Heart left ventricle (tissue), 13 donors: ENCODE results near the gene TH.

Experiments used
- POLR2A ChIP-seq, 2 donors: fragments of 450-650 bp; IDR thresholded peaks; one replicate each; pipeline ENCODE4 v1.6.1; 2017; ENCODE audit warnings: antibody characterized with exemption in 2 of 2, mild to moderate bottlenecking in 2 of 2, moderate library complexity in 2 of 2
- TF ChIP-seq, protein P1 (sequence below), 12 donors: fragments of 200-600 bp; sonication (generic) in 4 of 12; IDR thresholded peaks; one replicate each; pipeline versions ENCODE4 v1.5.0 to v1.8.0; 2018 to 2022; ENCODE audit warnings: antibody characterized with exemption in 12 of 12, mild to moderate bottlenecking in 5 of 12
- donor health status: ischemic (EF 13 %, LVEDD 7.1; RV severe dilation, severe dysfunction).
- donor health status: DM: no; HTN: yes; CAD: no.
- donor health status: DM: no; HTN: no; CAD: no.
- donor health status: ischemic (EF 25% LVEDD 6.9; RV normal size, moderate dysfunction).
- donor health status: ischemic (EF 25% LVEDD 5.7; RV mildly dilated, moderate dysfunction).
- donor health status: ischemic (EF 35%, LVEDD 5.7; RV mildly dilated, moderate dysfunction).
- donor health status: nonischemic (EF 11% LVEDD 7.7; RV severe dilation, severe dysfunction).
- donor health status: DM: yes; HTN: yes; CAD: no.
- donor health status: PGD.
- donor health status: ischemic (EF 29% LVEDD 5.4; RV normal size, mild dysfunction).
- donor health status: nonischemic (EF 23%, LVEDD 6.1; RV moderate dilation, normal function).

DNA sequence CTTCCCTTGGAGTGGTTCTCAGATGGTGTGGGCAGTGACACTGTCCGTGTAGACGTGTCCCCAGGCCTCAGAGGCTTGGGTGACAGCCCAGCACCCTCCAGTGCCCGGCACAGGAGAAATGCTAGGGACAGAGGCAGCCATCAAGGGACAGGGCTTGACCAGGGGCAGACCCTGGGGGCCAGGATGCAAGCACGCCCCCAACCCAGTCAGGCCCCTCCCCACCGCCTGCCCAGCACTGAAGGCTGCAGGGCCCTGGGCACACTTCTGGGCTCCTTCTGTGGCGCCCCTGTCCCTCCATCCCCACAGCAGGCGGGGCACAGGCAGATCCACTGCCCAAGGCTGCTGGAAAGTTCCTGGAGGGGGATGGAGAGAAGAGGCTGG lies 43.5 kb downstream of the TH start:
- TF ChIP-seq, protein P1, sequence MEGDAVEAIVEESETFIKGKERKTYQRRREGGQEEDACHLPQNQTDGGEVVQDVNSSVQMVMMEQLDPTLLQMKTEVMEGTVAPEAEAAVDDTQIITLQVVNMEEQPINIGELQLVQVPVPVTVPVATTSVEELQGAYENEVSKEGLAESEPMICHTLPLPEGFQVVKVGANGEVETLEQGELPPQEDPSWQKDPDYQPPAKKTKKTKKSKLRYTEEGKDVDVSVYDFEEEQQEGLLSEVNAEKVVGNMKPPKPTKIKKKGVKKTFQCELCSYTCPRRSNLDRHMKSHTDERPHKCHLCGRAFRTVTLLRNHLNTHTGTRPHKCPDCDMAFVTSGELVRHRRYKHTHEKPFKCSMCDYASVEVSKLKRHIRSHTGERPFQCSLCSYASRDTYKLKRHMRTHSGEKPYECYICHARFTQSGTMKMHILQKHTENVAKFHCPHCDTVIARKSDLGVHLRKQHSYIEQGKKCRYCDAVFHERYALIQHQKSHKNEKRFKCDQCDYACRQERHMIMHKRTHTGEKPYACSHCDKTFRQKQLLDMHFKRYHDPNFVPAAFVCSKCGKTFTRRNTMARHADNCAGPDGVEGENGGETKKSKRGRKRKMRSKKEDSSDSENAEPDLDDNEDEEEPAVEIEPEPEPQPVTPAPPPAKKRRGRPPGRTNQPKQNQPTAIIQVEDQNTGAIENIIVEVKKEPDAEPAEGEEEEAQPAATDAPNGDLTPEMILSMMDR (IDR thresholded peaks at IDR 0.05) = no peak
- TF ChIP-seq POLR2A (IDR thresholded peaks at IDR 0.05) = no peak
